ENCODE measurements around the gene TRIM63. TPM values are rescaled to one million over a fixed set of nuclear protein-coding genes. Genes with fewer than 3 reads are reported as not detected.

TRIM63 gene
- total and polyA plus RNA-seq, 2 of the 8 experiments (the other 6 are each of a cell fraction or from before 2014, with no cell fraction given) = not detected

- Histone ChIP-seq H3K18ac (ENCODE audit: extremely low read depth, low read length) (no peak overlapping the region), H2BK5ac (ENCODE audit: low read depth, low read length) (no peak overlapping the region), H3K9ac (replicated peaks in 1 of 4; ENCODE audit: extremely low read depth in 1 of 4, low read depth in 3 of 4, low read length in 3 of 4) (no peak overlapping the region), H3K79me2 (ENCODE audit: control insufficient read depth in 1 of 2, insufficient read depth in 2 of 2, low read length in 2 of 2) (no peaks in the 10 kb centered on the region), H3K4ac (replicated peaks; ENCODE audit: insufficient read length, low read depth, low read length) (no peak overlapping the region), H4K20me1 (replicated peaks in 1 of 2; ENCODE audit: control insufficient read depth in 1 of 2, insufficient read depth in 2 of 2, low read length in 2 of 2) (peaks cover 0 to 1% of the 10 kb centered on the region in 2 experiments), H3K27ac (ENCODE audit: low read depth, low read length) (no peak overlapping the region), H2BK15ac (ENCODE audit: low read length) (no peak overlapping the region), H3K4me2 (ENCODE audit: insufficient read depth in 1 of 2, low read depth in 2 of 2, low read length in 2 of 2) (no peak overlapping the region), H3K36me3 (ENCODE audit: control insufficient read depth in 2 of 4, insufficient read depth in 4 of 4, low read length in 3 of 4) (no peaks in the 10 kb centered on the region), H3K9me3 (ENCODE audit: insufficient read depth in 2 of 2, low read depth in 1 of 2, low read length in 1 of 2) (no peaks in the 10 kb centered on the region), H3K23ac (ENCODE audit: insufficient read length) (no peak overlapping the region), H3K79me1 (ENCODE audit: low read depth, low read length) (no peaks in the 10 kb centered on the region), H4K5ac (ENCODE audit: insufficient read length, low read depth, low read length) (no peak overlapping the region), H3K27me3 (replicated peaks in 1 of 4; ENCODE audit: control insufficient read depth in 3 of 4, extremely low read depth in 1 of 4, insufficient read depth in 3 of 4, low read length in 3 of 4) (peaks cover 6 to 24% (median 19%) of the 10 kb centered on the region in 4 experiments; a peak in 6 of 7 replicates), H3K23me2 (ENCODE audit: low read depth, low read length) (peaks cover 9% of the 10 kb centered on the region; the same call in 1 of the 2 replicates), H2AFZ (ENCODE audit: low read length) (no peak overlapping the region), H2AK5ac (ENCODE audit: low read depth, low read length) (no peak overlapping the region), H4K91ac (replicated peaks; ENCODE audit: insufficient read length, low read length) (no peak overlapping the region), H3K14ac (ENCODE audit: insufficient read length) (no peak overlapping the region), H2BK120ac (replicated peaks; ENCODE audit: low read depth, low read length) (no peak overlapping the region), H3K4me1 (replicated peaks in 1 of 4; ENCODE audit: control insufficient read depth in 3 of 4, insufficient read depth in 4 of 4, low read length in 3 of 4) (peaks cover 0 to 8% (median 7%) of the 10 kb centered on the region in 4 experiments; a peak in 5 of 7 replicates), H4K8ac (ENCODE audit: extremely low read depth, insufficient read depth, low read length) (no peak overlapping the region), H2BK12ac (ENCODE audit: low read depth, low read length) (no peak overlapping the region), H3K56ac (replicated peaks; ENCODE audit: insufficient read length, low read depth, low read length) (no peak overlapping the region), H3K4me3 (ENCODE audit: extremely low read depth in 1 of 4, insufficient read depth in 2 of 4, low read depth in 3 of 4, low read length in 4 of 4) (no peak overlapping the region), H2BK20ac (ENCODE audit: low read length) (no peak overlapping the region)
- DNase-seq (ENCODE audit: low read depth in 1 of 2, low spot score in 2 of 2) = no peak
- POLR2A ChIA-PET (ENCODE audit: partially characterized antibody) = interaction anchor here (0.6 kb wide), 1 partner anchor 389 kb away, joined by 4 read pairs; no protein-coding TSS in a partner anchor
- no peak for FAIRE-seq
- CTCF ChIA-PET (ENCODE audit: partially characterized antibody) = interaction anchor here (1.2 to 6.5 kb wide), 4 partner anchors 10 to 135 kb away, joined by 3 to 39 read pairs (median 7); partner anchors contain the start of gene EXTL1
- WGBS, 2 experiments (ENCODE audit: extremely low coverage in 1 of 2, insufficient coverage in 1 of 2, insufficient read length in 1 of 2, insufficient replicate concordance in 2 of 2, low coverage in 1 of 2, low lambda C conversion rate in 2 of 2, missing lambda C conversion rate in 1 of 2) = 81% methylated on average over 3 of the region's 3 CpGs; no CpG with 5 or more reads in 1 of the 2 experiments
- TF ChIP-seq CHD1 (IDR thresholded peaks at IDR 0.05; ENCODE audit: low read depth, low read length) (no peak), EP300 (IDR thresholded peaks at IDR 0.05; ENCODE audit: borderline replicate concordance in 1 of 2, low read depth in 2 of 2, low read length in 2 of 2) (no peak), POU5F1 (IDR thresholded peaks at IDR 0.05; ENCODE audit: low read depth, low read length) (no peak), HDAC6 (IDR thresholded peaks at IDR 0.05; ENCODE audit: low read depth, low read length) (no peak), SP2 (IDR thresholded peaks at IDR 0.05; ENCODE audit: low read length) (no peak), EGR1 (IDR thresholded peaks at IDR 0.05; ENCODE audit: borderline replicate concordance, low read depth, low read length) (no peak), POLR2A (IDR thresholded peaks at IDR 0.05; ENCODE audit: control extremely low read depth in 1 of 2, low read depth in 2 of 2, low read length in 2 of 2) (no peak), JUN (IDR thresholded peaks at IDR 0.05; ENCODE audit: low read depth, low read length) (no peak), BACH1 (IDR thresholded peaks at IDR 0.05; ENCODE audit: low read length) (no peak), RBBP5 (IDR thresholded peaks at IDR 0.05; ENCODE audit: borderline replicate concordance, low read depth, low read length) (no peak), ATF2 (IDR thresholded peaks at IDR 0.05; ENCODE audit: low read length) (no peak), KDM1A (IDR thresholded peaks at IDR 0.05; ENCODE audit: borderline replicate concordance, low read length) (no peak)
Measured at GRCh38 chr1:26031611-26032220, 35.7 kb downstream of the TRIM63 start.

Measured in H1 (cell line).